NB4 (cell line): ENCODE measurements around the gene KARS1.

Experiments used
- DNase-seq: peaks from one replicate; pipeline ENCODE4 v3.0.0; 2010; ENCODE audit warnings: low read depth
- H3K4me3 ChIP-seq: one replicate; pipeline ENCODE4 v1.5.1; 2011; ENCODE audit warnings: mild to moderate bottlenecking, low read depth, low read length, moderate library complexity
- MYC ChIP-seq: IDR thresholded peaks from 2 replicates; pipeline ENCODE4 v1.6.1; 2011; ENCODE audit warnings: low read depth, low read length
- POLR2A ChIP-seq: IDR thresholded peaks from 2 replicates; pipeline ENCODE4 v1.6.1; 2011; ENCODE audit warnings: mild to moderate bottlenecking; ENCODE audit not compliant: insufficient read length; ENCODE audit errors: extremely low read depth
- TF ChIP-seq, protein P1 (sequence below): IDR thresholded peaks from 2 replicates; pipeline ENCODE4 v1.6.1; 2011; ENCODE audit warnings: low read depth, low read length
- TF ChIP-seq, protein P2 (sequence below): IDR thresholded peaks from one replicate; pipeline ENCODE4 v1.5.1; 2012; ENCODE audit warnings: low read depth, low read length

Gene KARS1

DNA sequence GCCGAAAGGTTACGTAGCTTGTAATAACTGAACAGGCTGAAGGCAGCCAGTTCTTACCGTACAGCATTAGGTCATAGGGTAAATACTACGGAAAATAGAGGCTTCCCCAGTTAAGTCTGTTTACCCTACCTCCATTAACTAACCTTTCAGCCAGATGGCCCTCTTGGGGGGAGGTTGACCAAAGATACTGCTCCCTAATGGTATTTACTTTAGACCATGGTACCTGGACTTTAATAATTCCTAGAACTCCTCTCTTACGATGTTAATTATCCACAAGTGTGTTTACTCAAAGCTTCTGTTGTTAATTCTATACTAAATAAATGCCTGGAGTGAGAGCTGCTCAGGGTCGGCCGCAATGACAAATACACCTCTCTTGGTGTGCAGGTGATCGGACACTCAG lies 14.6 kb downstream of the KARS1 start:
- no peak overlapping the region for H3K4me3 ChIP-seq
- no peak for DNase-seq
- TF ChIP-seq POLR2A = no peak
- TF ChIP-seq, protein P1, sequence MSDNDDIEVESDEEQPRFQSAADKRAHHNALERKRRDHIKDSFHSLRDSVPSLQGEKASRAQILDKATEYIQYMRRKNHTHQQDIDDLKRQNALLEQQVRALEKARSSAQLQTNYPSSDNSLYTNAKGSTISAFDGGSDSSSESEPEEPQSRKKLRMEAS = no peak
- TF ChIP-seq, protein P2, sequence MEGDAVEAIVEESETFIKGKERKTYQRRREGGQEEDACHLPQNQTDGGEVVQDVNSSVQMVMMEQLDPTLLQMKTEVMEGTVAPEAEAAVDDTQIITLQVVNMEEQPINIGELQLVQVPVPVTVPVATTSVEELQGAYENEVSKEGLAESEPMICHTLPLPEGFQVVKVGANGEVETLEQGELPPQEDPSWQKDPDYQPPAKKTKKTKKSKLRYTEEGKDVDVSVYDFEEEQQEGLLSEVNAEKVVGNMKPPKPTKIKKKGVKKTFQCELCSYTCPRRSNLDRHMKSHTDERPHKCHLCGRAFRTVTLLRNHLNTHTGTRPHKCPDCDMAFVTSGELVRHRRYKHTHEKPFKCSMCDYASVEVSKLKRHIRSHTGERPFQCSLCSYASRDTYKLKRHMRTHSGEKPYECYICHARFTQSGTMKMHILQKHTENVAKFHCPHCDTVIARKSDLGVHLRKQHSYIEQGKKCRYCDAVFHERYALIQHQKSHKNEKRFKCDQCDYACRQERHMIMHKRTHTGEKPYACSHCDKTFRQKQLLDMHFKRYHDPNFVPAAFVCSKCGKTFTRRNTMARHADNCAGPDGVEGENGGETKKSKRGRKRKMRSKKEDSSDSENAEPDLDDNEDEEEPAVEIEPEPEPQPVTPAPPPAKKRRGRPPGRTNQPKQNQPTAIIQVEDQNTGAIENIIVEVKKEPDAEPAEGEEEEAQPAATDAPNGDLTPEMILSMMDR = no peak
- no peak for TF ChIP-seq MYC

DNA sequence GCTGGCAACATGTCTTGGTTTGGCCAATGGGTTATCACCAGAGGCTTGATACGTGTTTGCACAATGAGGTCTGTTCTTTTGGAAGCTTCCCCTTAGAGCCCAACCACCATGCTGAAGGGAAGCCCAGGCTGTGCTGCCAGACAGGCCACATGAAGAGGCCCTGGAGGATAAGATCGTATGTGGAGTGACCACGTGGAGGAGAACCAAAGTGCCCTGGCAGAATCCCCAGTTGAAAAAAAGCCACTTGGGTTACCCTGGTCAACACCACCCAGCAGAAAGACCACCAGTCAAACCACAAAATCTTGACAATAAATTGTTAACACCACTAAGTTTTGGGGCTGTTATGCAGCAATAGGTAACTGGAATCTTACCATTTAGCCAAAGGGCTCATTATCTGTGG lies 17.4 kb downstream of the KARS1 start:
- TF ChIP-seq POLR2A (no peak), MYC (no peak)
- TF ChIP-seq, protein P2 = no peak
- TF ChIP-seq, protein P1 = no peak
- H3K4me3 ChIP-seq = no peak overlapping the region
- no peak for DNase-seq

DNA sequence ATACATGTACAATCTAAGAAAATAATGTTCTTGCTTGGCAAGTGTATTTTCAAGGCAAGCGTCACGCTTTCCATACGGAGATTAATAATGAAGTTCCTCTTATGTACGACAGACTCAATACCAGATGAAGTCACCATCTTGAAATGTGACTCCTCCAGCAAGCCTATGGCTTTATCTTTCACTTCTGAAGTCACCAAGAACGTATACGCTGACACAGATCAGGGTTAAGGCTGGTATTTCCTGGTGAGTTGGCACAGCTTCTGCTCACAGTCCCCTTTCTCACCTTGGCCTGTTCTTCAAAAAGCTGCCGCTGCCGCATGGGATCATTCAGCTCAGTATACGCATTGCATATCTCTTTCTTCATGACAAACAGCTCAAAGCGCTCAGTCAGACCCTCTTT lies 18.3 kb downstream of the KARS1 start:
- TF ChIP-seq, protein P1 = no peak
- TF ChIP-seq POLR2A (no peak), MYC (no peak)
- TF ChIP-seq, protein P2 = no peak
- H3K4me3 ChIP-seq = no peak overlapping the region
- DNase-seq = no peak

DNA sequence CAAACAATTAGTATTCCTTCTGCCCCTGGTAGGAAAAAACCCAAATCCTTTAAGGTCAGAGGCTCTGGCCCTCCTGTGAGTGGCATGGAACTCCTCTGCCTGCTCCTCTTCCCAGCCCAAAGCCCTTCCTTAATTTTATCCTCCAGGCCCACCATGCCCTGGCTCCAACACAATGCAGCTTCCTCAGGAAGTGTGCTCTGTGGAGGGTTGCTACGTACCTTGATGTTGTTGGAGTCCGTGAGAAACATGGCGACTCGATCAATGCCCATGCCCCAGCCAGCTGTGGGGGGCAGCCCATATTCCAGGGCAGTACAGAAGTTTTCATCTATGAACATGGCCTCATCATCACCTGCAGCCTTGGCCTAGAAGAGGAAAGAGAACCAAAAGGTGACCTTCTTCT lies 19.1 kb downstream of the KARS1 start:
- TF ChIP-seq MYC = no peak
- TF ChIP-seq, protein P1 = no peak
- TF ChIP-seq, protein P2 = no peak
- TF ChIP-seq POLR2A = no peak
- no peak overlapping the region for H3K4me3 ChIP-seq
- DNase-seq = no peak

DNA sequence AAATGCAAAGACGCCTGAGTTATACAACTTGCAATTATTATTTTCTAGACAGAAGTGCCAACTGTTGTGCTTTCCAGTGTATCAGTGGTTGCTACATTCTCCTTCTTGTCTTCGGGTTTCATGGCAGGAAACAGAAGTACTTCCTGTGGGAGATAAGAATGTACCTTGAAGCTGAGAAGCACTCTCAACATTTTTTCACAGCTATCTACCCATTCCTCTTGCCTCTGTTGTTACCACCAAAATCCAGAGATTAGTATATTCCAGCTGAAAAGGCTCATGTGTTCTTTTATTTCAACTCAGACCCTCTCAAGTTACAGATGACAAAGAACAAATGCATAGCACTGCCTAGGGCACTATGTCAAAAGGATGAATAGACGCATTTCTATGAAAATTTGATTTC lies 19.6 kb downstream of the KARS1 start:
- TF ChIP-seq, protein P2 = no peak
- TF ChIP-seq MYC (no peak), POLR2A (no peak)
- TF ChIP-seq, protein P1 = no peak
- no peak for DNase-seq
- H3K4me3 ChIP-seq = no peak overlapping the region

DNA sequence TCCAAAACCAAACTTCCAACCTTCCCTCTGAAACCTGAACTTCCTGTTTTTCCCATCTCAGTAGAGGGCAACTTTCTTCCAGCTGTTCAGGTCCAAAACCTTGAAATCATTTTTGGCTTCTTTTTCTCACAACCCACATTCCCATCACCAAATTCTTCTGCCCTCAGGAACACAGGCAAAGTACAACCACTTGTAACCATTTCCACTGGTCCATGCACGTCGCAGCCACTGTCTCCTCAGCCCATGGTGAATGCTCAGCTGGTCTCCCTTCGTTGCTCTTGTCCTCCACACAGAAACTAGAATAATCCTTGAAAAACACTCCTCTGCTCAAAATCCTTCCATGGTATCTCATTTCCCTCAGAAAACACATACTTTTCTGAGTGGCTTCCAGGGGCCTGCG lies 20.7 kb downstream of the KARS1 start:
- H3K4me3 ChIP-seq = no peak overlapping the region
- TF ChIP-seq MYC = no peak
- no peak for TF ChIP-seq POLR2A
- TF ChIP-seq, protein P1 = no peak
- TF ChIP-seq, protein P2 = no peak

More for the DNA sequence above, 20.7 kb downstream of the KARS1 start:
- DNase-seq = no peak
